K562 (cell line): ENCODE measurements around the gene AP3S2. TPM values are rescaled to one million over a fixed set of nuclear protein-coding genes. Genes with fewer than 3 reads are reported as not detected.

Source experiments
- ATAC-seq: fragments of 200-7000 bp; cut with Tn5 transposase; 3 replicates; pipeline ENCODE4 v1.9.1; 2020; ENCODE audit warnings: moderate library complexity
- BruUV-seq: library from RNA; stranded (reverse); fragments of 400-500 nt; replicated peaks from 2 replicates; lab custom pipeline; 2021; lab: Mats Ljungman, UMichigan
- CTCF ChIA-PET: fragments of 300-600 bp; formaldehyde crosslinking; extraction: SDS; loops from one replicate; lab custom pipeline; 2021; ENCODE audit warnings: low intra/inter-chr PET ratio; lab: Yijun Ruan, JAX
- POLR2A ChIA-PET: fragments of 300-600, 350-650 bp; sonication (Branson Sonifier 250); formaldehyde crosslinking; extraction: SDS; loops from one replicate; lab custom pipeline; 2021; ENCODE audit warnings: antibody characterized with exemption, inconsistent platforms; lab: Yijun Ruan, JAX
- DNase-seq, 4 experiments: peaks; one replicate each; pipeline versions ENCODE4 v3.0.0 to v3.0.0-alpha.2; 2011 to 2018; ENCODE audit warnings: low spot score in 3 of 4, mixed read lengths in 3 of 4; ENCODE audit errors: extremely low read depth in 1 of 4
- FAIRE-seq: peaks from 2 replicates; lab custom pipeline; 2011; peaks lifted over from hg19 to GRCh38; lab: Jason Lieb, UNC
- H2AFZ ChIP-seq: 2 replicates; pipeline ENCODE4 v1.6.0; 2011; ENCODE audit warnings: low read depth, low read length, control low read depth, inconsistent platforms
- H3K27ac ChIP-seq: fragments of 200-600 bp; 3 replicates; pipeline ENCODE4 v1.8.0; 2011; ENCODE audit warnings: low read depth, mild to moderate bottlenecking, control low read depth, inconsistent platforms, low read length, moderate library complexity, mixed read lengths; ENCODE audit errors: extremely low read depth
- H3K27me3 ChIP-seq, 2 experiments: fragments of 300-600 bp in 1 of 2; 2 replicates in 1 of 2; 3 replicates in 1 of 2; pipeline versions ENCODE4 v1.6.0 to v1.8.0; 2011; ENCODE audit warnings: inconsistent platforms in 2 of 2, low read length in 2 of 2, mild to moderate bottlenecking in 1 of 2, mixed read lengths in 1 of 2, moderate library complexity in 1 of 2; ENCODE audit not compliant: control insufficient read depth in 2 of 2, insufficient read depth in 2 of 2
- H3K36me3 ChIP-seq: fragments of 300-600 bp; 3 replicates; pipeline ENCODE4 v1.8.0; 2011; ENCODE audit warnings: mild to moderate bottlenecking, low read length, inconsistent platforms; ENCODE audit not compliant: control insufficient read depth, insufficient read depth
- H3K4me1 ChIP-seq, 2 experiments: fragments of 200-600 bp in 1 of 2; replicated peaks in 1 of 2; 2 replicates in 1 of 2; 3 replicates in 1 of 2; pipeline versions ENCODE4 v1.5.1 to v1.8.0; 2011; ENCODE audit warnings: inconsistent platforms in 2 of 2, low read length in 2 of 2, mild to moderate bottlenecking in 1 of 2, mixed read lengths in 1 of 2, moderate library complexity in 1 of 2; ENCODE audit not compliant: control insufficient read depth in 2 of 2, insufficient read depth in 2 of 2
- H3K4me2 ChIP-seq: 2 replicates; pipeline ENCODE4 v1.6.1; 2011; ENCODE audit warnings: low read length, control low read depth, inconsistent platforms, mixed read lengths; ENCODE audit not compliant: insufficient read depth
- H3K4me3 ChIP-seq: fragments of 200-600 bp; sonication (generic), shearing (Covaris generic); 2 replicates; pipeline ENCODE4 v1.5.1; 2016; ENCODE audit warnings: control low read depth, inconsistent platforms
- H3K79me2 ChIP-seq: fragments of 200-600 bp; 3 replicates; pipeline ENCODE4 v1.8.0; 2011; ENCODE audit warnings: low read length, inconsistent platforms; ENCODE audit not compliant: control insufficient read depth, insufficient read depth
- H3K9ac ChIP-seq, 2 experiments: 2 replicates each; pipeline versions ENCODE4 v1.6.0 to v1.6.1; 2011; ENCODE audit warnings: low read depth in 2 of 2, low read length in 2 of 2, control low read depth in 1 of 2, inconsistent platforms in 1 of 2, mild to moderate bottlenecking in 1 of 2, mixed read lengths in 1 of 2; ENCODE audit not compliant: insufficient read depth in 1 of 2
- H3K9me1 ChIP-seq: one replicate; pipeline ENCODE4 v1.6.0; 2011; ENCODE audit warnings: inconsistent platforms, mild to moderate bottlenecking, low read length, moderate library complexity; ENCODE audit not compliant: control insufficient read depth, insufficient read depth
- H3K9me3 ChIP-seq: replicated peaks from 2 replicates; pipeline ENCODE4 v1.5.1; 2011; ENCODE audit warnings: low read depth, low read length, inconsistent platforms; ENCODE audit not compliant: control insufficient read depth, insufficient read depth
- H4K20me1 ChIP-seq: replicated peaks from 2 replicates; pipeline ENCODE4 v1.6.1; 2011; ENCODE audit warnings: low read length, inconsistent platforms, mixed read lengths; ENCODE audit not compliant: control insufficient read depth, insufficient read depth
- ARID1B ChIP-seq: fragments of 450-650 bp; IDR thresholded peaks from 2 replicates; pipeline ENCODE4 v1.6.1; 2016; ENCODE audit warnings: antibody characterized with exemption, mild to moderate bottlenecking, inconsistent platforms
- DACH1 ChIP-seq: fragments of 450-650 bp; IDR thresholded peaks from 2 replicates; pipeline ENCODE4 v1.6.1; 2018; ENCODE audit not compliant: partially characterized antibody
- L3MBTL2 ChIP-seq: fragments of 450-650 bp; IDR thresholded peaks from 2 replicates; pipeline ENCODE4 v1.6.1; 2016; ENCODE audit warnings: mild to moderate bottlenecking, moderate library complexity
- MEIS2 ChIP-seq: fragments of 450-650 bp; IDR thresholded peaks from 2 replicates; pipeline ENCODE4 v1.6.1; 2014; ENCODE audit warnings: mild to moderate bottlenecking; ENCODE audit not compliant: partially characterized antibody
- MTA2 ChIP-seq: fragments of 450-650 bp; IDR thresholded peaks from 2 replicates; pipeline ENCODE4 v1.6.1; 2016; ENCODE audit warnings: low read depth
- NBN ChIP-seq: fragments of 450-650 bp; IDR thresholded peaks from 2 replicates; pipeline ENCODE4 v1.6.1; 2016; ENCODE audit warnings: low read depth, mild to moderate bottlenecking
- PHF8 ChIP-seq: fragments of 200-600 bp; sonication (generic); IDR thresholded peaks from 2 replicates; pipeline ENCODE4 v1.6.1; 2012; ENCODE audit warnings: mixed run types, mild to moderate bottlenecking, inconsistent platforms, low read length, moderate library complexity, borderline replicate concordance
- RBM14 ChIP-seq: fragments of 200-400 bp; formaldehyde crosslinking; IDR thresholded peaks from 2 replicates; pipeline ENCODE4 v1.6.1; 2018; ENCODE audit warnings: low read depth, mild to moderate bottlenecking, low read length, moderate library complexity, borderline replicate concordance; ENCODE audit not compliant: insufficient read depth
- SNRNP70 ChIP-seq: fragments of 200-400 bp; formaldehyde crosslinking; optimal IDR thresholded peaks from 2 replicates; pipeline ENCODE3; 2017; ENCODE audit warnings: low read depth, low read length
- TCF3 ChIP-seq: sonication (generic); formaldehyde crosslinking; IDR thresholded peaks from 2 replicates; pipeline ENCODE4 v1.4.0; 2020; ENCODE audit warnings: mild to moderate bottlenecking, missing genetic modification reagents
- ZNF311 ChIP-seq: fragments of 250-450 bp; sonication (Bioruptor Pico); IDR thresholded peaks from 2 replicates; pipeline ENCODE4 v1.4.0; 2020; ENCODE audit warnings: mild to moderate bottlenecking, moderate library complexity
- ZNF445 ChIP-seq: fragments of 250-450 bp; sonication (Bioruptor Pico); IDR thresholded peaks from 2 replicates; pipeline ENCODE4 v1.4.0; 2020; ENCODE audit warnings: low read depth, mild to moderate bottlenecking, moderate library complexity
- WGBS: fragments of 100-300 bp; shearing (Covaris generic); methylation state at CpG from one replicate; pipeline ENCODE4 v1.1.6; 2016; ENCODE audit warnings: low coverage, mixed read lengths; ENCODE audit not compliant: insufficient coverage; ENCODE audit errors: missing lambda C conversion rate; 5-methylcytosine and 5-hydroxymethylcytosine counted together
- in situ Hi-C: fragments of 300-500 bp; cut with MboI; formaldehyde crosslinking; loops from 4 replicates; pipeline ENCODE4 v1.15.0; 2018; ENCODE audit warnings: inconsistent platforms, mixed read lengths
- intact Hi-C: fragments of 100-400 bp; cut with micrococcal nuclease; formaldehyde crosslinking; loops from 2 replicates; pipeline ENCODE4 v1.14.2; 2022
- polyA plus RNA-seq, 8 experiments: library from polyadenylated mRNA; depleted of rRNA in 4 of 8; stranded (reverse) in 5 of 8; unstranded in 3 of 8; fragments of >200 nt; fragmentation: Nextera tagmentation in 2 of 8; fragmentation: Illumina TruSeq in 1 of 8; extraction: Ambion mirVana in 2 of 8; extraction: Trizol in 1 of 8; gene quantifications; 2 replicates each; pipeline versions ENCODE4 v1.2.1 to v1.2.3, GENCODE V29; 2011 to 2014; ENCODE audit warnings: inconsistent platforms in 1 of 8, missing spikeins in 1 of 8
- total RNA-seq, 7 experiments: library from RNA; depleted of rRNA in 6 of 7; stranded (reverse); fragments of >200 nt in 6 of 7; fragmentation: Illumina TruSeq in 2 of 7; extraction: Trizol in 2 of 7; gene quantifications; 2 replicates each; pipeline versions ENCODE4 v1.2.1 to v1.2.3, GENCODE V29; 2011 to 2021; ENCODE audit warnings: low replicate concordance in 1 of 7
- TF ChIP-seq, protein P1 (sequence below): sonication (generic); formaldehyde crosslinking; IDR thresholded peaks from 2 replicates; pipeline ENCODE4 v1.8.1; 2023; ENCODE audit warnings: mild to moderate bottlenecking, missing genetic modification reagents
- TF ChIP-seq, protein P2 (sequence below): IDR thresholded peaks from 2 replicates; pipeline ENCODE4 v1.6.1; 2012; ENCODE audit warnings: low read depth, low read length, improper control_type of control experiment, borderline replicate concordance
- TF ChIP-seq, protein P3 (sequence below), 2 experiments: fragments of 450-650 bp in 1 of 2; sonication (generic) in 1 of 2; formaldehyde crosslinking in 1 of 2; IDR thresholded peaks in 1 of 2; conservative IDR thresholded peaks in 1 of 2; 2 replicates each; pipeline versions ENCODE4 v1.6.1 to v1.8.1; 2016 to 2023; ENCODE audit warnings: mild to moderate bottlenecking in 2 of 2, moderate library complexity in 2 of 2, inconsistent platforms in 1 of 2, missing genetic modification reagents in 1 of 2

Gene AP3S2
- total and polyA plus RNA-seq, 9 of the 15 experiments (the other 6 are each of a cell fraction or from before 2014, with no cell fraction given): 16.4 to 54.1 (median 37.4) TPM

DNA sequence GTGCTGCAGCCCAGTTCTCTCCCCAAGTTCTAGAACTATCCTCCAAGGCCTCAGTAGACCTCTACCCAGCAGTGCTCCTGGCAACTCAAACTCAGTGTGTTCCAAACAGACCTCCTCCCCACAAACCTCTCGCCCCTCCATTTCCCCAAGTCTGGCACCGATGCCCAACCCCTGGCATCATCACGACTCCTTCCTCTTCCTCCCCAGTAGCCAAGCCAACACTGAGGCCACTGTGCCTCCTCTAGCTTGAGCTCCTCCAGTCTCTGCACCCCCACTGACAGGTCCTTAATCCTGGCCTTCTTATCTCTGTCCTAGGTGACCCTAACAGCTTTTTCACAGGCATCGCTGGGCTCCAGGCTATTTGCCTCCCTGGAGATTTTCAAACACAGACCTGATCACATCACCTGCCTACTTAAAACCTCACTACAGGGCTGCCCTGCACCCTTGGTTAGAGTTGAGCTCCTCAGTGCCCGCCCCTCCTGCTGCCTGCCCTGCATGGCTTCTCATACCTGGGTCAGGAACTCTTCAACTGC lies 12.1 kb upstream of the AP3S2 start:
- TF ChIP-seq L3MBTL2 (no peak), NBN (no peak), ZNF445 (no peak), MEIS2 (no peak), TCF3 (CRISPR knock-in tag) (no peak), MTA2 (no peak), DACH1 (no peak), SNRNP70 (no peak), RBM14 (no peak), PHF8 (no peak), ZNF311 (CRISPR knock-in tag) (no peak), ARID1B (no peak)
- TF ChIP-seq, protein P1, sequence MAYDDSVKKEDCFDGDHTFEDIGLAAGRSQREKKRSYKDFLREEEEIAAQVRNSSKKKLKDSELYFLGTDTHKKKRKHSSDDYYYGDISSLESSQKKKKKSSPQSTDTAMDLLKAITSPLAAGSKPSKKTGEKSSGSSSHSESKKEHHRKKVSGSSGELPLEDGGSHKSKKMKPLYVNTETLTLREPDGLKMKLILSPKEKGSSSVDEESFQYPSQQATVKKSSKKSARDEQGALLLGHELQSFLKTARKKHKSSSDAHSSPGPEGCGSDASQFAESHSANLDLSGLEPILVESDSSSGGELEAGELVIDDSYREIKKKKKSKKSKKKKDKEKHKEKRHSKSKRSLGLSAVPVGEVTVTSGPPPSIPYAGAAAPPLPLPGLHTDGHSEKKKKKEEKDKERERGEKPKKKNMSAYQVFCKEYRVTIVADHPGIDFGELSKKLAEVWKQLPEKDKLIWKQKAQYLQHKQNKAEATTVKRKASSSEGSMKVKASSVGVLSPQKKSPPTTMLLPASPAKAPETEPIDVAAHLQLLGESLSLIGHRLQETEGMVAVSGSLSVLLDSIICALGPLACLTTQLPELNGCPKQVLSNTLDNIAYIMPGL: no peak
- TF ChIP-seq, protein P2, sequence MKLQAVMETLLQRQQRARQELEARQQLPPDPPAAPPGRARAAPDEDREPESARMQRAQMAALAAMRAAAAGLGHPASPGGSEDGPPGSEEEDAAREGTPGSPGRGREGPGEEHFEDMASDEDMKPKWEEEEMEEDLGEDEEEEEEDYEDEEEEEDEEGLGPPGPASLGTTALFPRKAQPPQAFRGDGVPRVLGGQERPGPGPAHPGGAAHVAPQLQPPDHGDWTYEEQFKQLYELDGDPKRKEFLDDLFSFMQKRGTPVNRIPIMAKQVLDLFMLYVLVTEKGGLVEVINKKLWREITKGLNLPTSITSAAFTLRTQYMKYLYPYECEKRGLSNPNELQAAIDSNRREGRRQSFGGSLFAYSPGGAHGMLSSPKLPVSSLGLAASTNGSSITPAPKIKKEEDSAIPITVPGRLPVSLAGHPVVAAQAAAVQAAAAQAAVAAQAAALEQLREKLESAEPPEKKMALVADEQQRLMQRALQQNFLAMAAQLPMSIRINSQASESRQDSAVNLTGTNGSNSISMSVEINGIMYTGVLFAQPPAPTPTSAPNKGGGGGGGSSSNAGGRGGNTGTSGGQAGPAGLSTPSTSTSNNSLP: no peak
- TF ChIP-seq, protein P3, sequence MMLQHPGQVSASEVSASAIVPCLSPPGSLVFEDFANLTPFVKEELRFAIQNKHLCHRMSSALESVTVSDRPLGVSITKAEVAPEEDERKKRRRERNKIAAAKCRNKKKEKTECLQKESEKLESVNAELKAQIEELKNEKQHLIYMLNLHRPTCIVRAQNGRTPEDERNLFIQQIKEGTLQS (IDR thresholded peaks at IDR 0.05): no peak
- TF ChIP-seq, protein P3 (CRISPR knock-in tag; conservative IDR thresholded peaks at IDR 0.05): no peak
- TF ChIP-seq, all 486 proteins: peak for 0
- H3K27ac ChIP-seq: no peak overlapping the region
- in situ Hi-C loops (no loop called here), intact Hi-C loops (no loop called here)
- H3K36me3 ChIP-seq: no peaks in the 10 kb centered on the region
- H3K9me1 ChIP-seq: no peaks in the 10 kb centered on the region
- DNase-seq: no peak
- H3K27me3 ChIP-seq: peaks cover 0 to 16% of the 10 kb centered on the region in 2 experiments; a peak in 2 of 5 replicates
- no peaks in the 10 kb centered on the region for H4K20me1 ChIP-seq
- H2AFZ ChIP-seq: no peak overlapping the region
- no peak for FAIRE-seq
- no peaks in the 10 kb centered on the region for H3K79me2 ChIP-seq
- no peak overlapping the region for H3K4me2 ChIP-seq
- CTCF ChIA-PET: no interaction called here
- ATAC-seq: no peak
- H3K4me1 ChIP-seq: peaks cover 5 to 11% of the 10 kb centered on the region in 2 experiments; a peak in 3 of 5 replicates
- no TSS peak for BruUV-seq
- no peak overlapping the region for H3K4me3 ChIP-seq
- 5% methylated on average over 4 of the region's 5 CpGs for WGBS
- POLR2A ChIA-PET: interaction anchor here (0.6 to 0.7 kb wide), 2 partner anchors 12 to 20 kb away, joined by 3 read pairs; no protein-coding TSS in a partner anchor
- H3K9me3 ChIP-seq: no peaks in the 10 kb centered on the region
- no peak overlapping the region for H3K9ac ChIP-seq
